ENCODE data around the gene GALNTL6.
A peak's percentile ranks its signal among the peaks of the same experiment; 100 is the strongest.
"Not testable (repeated sequence)": the region's sequence is repeated elsewhere in the genome, so short reads cannot be mapped to it uniquely, and the experiment has no call there.

Gene GALNTL6

DNA sequence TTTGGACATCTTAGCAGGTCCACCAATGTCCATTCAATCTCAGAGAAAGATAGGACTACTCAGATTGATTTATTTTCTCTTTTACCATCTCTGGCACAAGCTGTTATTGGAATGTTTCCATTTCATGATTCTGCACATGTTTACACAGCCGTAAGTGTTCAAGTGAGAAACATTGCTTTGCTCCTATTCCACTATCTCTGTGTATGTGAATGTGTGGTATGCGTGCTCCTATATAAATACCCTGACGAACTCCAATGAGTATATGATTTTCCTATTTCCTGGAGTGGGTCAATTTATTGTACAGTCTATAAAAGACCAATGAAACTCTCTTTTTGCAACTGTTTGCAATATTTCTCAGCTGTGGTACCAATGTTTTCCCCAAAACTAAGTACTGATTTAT is 1134.4 kb downstream of the GALNTL6 start:
- no peak for DNase-seq (ENCODE audit: low spot score)

DNA sequence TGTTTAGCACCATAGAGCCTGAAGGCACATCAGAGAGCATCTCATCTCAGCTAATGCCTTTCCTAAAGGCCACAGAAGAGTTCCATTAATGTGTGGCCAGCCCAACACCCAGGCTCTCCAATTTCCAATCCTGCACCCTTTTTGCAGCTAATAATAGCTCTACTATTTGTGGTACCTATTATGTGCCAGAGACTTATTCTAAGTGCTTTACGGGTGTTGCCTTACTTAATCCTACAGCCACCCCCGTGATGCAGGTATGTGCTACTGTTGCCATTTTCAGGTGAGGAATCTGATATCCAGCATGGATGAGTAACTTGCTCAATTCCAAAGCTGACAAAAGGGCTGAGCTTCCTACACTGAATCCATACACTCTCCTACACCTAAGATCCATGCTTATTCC is 1137.8 kb downstream of the GALNTL6 start:
- no peak for DNase-seq (ENCODE audit: low spot score)

DNA sequence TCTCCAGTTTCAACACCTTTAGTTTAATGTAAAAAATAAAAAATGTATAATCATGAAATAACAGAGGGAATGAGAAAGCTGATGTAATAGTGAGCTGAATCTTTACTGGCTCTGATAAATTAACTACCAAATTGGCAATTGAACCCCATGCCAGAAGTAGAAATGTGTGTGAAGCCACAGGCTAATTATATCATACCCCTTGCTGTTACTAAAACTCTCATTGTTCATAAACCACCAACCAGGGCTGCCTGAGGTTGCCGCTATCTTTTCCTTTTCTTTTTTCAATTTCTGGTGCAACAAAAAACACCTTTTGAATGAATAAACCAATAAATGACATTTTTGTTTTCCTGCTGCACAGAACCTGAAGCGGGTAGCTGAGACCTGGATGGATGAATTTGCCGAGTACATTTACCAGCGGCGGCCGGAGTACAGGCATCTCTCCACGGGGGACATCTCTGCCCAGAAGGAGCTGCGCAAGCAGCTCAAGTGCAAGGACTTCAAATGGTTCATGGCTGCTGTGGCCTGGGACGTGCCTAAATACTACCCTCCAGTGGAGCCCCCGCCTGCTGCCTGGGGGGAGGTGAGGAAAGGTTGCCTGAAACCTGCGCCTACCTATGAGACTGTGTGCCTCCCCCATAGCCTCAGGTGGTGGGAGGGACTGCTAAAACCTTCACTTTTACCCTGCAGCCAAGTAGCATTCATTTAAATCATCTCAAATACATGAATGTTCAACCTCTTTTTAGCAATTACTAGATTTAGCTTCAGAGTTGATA is 1138.7 kb downstream of the GALNTL6 start:
- DNase-seq (ENCODE audit: low spot score), result no peak

DNA sequence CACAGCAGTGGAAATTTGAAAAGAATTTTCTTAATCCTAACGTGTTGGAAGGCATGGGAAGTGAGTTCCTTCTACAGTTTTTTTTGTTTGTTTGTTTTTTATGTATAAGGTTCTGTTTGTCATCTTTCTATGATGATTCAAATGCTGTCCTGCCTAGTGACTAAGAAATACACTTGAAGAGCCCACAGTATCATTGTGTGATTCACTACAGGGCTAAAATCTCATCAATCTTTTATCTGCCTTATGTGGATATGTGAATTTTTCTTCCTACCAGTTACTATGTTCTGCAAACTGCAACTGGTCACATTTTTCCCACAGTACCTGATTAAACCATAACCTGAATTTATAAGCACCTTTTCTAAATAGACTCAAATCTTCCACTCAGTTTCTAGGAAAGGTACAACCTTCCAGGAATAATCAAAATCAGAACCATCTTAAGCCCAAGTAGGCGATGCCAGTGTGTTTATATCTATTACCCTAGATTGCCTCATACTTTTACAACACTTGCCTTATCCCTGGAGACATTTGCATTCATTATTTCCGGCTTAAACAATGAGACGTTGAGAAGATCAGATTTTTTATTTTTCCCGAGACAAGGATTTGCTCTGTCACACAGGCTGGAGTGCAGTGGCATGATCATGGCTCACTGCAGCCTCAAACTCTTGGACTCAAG is 1140.8 kb downstream of the GALNTL6 start:
- DNase-seq (ENCODE audit: low spot score), result no peak

DNA sequence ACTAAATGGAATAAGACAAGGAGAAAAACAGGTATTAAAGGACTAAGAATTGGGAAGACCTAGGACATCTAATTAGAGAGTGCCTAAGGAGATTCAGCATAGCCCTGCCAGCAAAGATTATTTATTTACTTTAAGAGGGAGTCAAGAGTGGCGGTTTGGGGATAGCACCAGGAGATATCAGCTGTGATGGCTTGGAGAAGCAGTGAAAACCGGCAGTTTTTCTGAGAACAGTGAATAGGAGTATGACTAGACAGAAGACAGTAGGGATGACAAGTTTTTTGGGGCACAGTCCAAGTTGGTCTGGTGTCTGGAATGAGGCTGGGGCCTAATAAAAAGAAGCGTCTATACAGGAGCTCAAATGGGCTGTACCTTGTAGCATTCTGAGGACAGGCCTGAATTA is 1143.1 kb downstream of the GALNTL6 start:
- DNase-seq (ENCODE audit: low spot score), result not testable (repeated sequence)

DNA sequence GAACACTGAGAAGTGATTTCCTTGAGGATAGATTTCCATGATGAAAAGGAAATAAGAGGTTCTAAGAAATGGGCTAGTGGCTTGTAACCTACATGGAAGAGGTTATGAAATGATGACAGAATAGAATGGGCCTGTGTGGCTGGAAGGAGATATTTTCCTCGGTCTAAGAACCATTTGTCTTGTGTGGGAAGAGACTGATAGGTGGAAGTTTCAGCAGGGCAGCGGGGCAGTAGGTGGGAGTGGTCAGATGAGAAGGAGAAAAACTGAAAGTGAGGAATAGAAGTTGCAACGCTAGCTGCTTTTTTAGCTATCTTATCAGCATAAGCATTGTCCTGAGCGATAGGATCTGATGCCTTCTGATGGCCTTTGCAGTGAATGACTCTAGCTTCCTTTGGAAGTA is 1144.0 kb downstream of the GALNTL6 start:
- no peak for DNase-seq (ENCODE audit: low spot score)

DNA sequence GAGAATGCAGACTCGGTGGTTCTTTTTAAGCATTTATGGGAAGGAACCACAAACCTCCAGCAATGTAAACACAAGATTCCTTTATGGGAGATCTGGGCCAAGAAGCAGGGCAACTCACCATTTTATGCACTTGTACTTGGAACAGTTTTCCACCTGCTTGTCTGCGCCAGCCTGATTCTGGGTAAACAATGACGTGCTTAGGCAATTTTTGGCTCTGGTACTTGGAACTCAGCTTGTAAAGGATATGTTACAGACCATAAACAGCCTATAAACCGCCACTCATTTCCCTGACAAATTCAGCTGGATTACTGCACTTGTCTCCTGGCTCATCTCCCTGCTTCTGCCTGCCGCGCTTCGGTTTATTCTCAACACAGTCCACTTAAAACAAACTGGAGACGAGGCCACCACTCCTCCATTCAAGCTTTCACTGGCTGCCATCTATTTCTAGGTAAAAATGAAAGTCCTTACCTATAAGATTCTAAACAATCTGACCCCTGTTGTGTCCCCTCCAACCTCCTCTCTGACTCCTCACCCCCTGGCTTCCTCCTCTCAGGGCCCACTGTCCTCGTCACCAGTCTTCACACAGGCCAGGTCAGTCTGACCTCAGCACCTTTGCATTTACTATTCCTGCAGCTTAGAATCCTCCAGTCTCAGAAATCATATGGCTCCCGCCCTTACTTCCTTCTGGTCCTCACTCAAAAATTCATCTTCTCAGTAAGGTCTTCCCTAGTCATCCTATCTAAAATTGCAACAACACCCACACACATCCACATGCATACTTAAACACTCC is 1149.6 kb downstream of the GALNTL6 start:
- DNase-seq (ENCODE audit: low spot score), result no peak

DNA sequence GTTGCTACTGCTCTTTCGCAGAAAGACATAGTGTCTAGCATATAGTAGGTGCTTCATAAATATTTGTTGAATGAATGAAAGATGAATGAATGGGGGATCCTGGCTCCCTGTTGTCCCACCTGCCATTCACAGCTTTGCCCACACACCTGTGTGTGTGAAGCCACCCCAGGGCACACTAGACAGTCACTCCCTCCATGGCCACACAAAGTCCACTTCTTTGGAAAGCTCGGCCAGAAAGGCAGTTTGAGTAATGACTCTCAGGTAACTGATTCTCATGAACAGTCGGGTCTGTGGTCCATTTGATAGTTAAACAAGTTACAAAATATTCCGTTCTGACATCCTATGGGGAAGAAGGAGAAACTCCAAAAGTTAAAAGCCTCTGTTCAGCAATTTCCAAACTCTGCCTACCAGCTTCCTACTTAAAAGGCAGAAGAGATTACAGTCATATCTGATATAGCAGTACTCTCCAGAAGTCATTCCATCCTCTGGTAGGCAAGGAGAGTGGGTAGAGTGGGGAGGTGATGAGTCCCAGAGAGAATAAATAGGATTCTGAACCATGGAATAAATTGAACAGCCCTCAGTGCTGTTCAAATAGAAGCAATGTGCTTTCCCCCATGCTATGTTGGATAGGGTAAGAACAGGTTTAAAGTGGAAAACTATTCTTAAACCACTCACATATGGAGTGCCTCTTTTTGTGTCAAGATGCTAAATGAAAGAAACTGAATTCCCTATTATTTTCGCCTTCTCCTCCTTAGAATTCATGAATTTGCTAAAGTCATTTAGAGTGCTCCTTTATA is 1150.5 kb downstream of the GALNTL6 start:
- no peak for DNase-seq (ENCODE audit: low spot score)

DNA sequence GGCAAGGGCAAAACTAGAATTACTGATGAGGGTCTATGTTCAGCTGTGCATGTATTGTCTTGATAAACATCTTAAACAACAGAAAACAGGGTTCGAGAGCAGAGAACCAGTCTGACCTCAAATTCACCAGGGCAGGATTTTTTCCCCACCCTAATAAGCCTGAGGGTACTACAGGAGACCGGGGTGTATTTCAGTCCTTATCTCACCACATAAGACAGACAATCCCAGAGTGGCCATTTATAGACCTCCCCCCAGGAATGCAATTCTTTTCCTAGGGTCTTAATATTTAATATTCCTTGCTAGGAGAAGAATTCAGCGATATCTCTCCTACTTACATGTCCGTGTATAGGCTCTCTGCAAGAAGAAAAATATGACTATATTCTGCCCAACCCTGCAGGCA is 1157.0 kb downstream of the GALNTL6 start:
- DNase-seq (ENCODE audit: low spot score), result not testable (repeated sequence)

DNA sequence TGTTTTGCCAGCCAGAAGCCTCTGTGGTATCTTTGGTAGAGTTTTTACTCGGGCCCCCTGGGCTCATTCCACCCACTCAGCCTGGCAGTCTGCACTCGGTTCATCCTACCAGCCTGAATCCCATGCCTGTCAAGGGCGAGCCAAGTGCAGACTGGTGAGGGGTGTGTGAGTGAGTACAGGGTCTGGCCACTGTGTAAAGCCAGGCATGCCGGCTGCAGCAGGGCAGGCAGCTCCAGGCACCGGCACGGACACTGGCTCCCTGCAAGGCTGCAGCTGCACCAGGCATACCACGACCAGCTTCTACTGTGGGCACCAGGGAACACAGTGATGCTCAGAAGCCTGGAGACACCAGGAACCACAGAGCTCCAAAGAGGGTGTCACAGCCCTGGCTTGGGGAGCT is 1161.4 kb downstream of the GALNTL6 start:
- no peak for DNase-seq (ENCODE audit: low spot score)

DNA sequence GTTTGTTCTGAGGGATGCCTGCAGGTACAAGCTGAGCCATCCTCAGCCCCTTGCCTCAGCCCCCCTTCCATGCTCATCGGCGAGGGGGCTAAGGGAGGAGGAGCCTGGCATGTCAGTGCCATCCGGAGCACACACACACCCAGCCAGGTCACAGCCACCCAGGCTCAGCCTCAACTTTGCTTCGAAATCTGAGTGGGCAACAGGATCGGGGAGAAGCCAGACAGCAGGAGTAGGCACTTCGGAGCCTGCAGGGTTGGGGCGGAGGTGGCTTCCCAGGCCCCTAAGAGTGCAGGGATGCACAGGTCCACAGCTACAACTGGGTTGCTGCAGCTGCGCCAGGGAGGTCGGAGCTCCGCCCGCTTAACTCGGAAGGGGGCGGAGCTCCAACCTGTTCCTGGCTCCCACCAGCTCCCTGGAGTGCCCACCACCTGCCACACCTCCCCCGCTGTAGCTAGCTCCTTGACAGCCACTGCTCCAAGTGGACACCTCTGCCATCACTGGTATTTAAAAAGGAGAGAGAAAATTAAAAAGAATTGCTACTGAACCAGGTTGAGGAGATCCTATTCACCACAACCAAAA is 1162.5 kb downstream of the GALNTL6 start:
- no peak for DNase-seq (ENCODE audit: low spot score)

DNA sequence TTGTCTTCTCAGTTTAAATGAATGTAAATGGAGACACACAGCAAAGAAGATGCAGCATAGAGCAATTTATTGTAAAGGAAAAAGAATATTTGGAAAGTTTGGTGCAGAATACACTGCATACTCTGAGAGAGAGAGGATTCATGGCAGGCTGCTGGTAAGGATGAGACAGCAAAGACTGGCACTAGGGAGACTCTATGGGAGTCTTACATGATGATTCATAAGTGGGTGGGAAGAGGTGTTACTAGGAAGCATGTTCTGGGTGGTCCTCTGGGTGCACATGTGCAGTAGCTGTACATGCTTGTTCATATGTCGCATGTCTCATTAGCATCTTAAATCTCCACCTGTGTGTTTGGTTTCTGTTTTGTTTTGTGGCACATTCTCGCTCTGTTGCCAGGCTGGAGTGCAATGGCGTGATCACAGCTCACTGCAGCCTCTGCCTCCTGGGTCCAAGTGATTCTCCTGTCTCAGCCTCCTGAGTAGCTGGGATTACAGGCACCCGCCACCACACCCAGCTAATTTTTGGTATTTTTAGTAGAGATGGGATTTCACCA is 1164.4 kb downstream of the GALNTL6 start:
- peak; percentile 33 for DNase-seq (ENCODE audit: low spot score)

DNA sequence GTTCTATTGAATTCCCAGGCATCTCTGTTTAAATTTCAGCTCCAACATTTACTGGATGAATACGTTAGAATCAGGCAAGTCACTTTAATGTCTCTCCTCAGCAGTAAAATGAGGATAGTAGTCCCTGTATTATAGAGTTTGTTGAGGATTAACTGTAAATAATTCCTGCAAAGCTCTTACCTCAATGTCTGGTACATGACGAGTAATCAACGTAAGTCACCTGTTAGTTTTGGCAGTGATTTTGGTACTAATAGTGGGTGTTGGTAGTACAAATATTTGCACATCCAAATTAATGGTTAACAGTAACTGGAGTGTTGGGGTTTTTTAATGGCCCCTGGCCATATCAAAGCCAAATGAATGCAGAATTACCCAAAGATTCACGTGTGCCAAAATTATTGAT is 1165.6 kb downstream of the GALNTL6 start:
- no peak for DNase-seq (ENCODE audit: low spot score)

DNA sequence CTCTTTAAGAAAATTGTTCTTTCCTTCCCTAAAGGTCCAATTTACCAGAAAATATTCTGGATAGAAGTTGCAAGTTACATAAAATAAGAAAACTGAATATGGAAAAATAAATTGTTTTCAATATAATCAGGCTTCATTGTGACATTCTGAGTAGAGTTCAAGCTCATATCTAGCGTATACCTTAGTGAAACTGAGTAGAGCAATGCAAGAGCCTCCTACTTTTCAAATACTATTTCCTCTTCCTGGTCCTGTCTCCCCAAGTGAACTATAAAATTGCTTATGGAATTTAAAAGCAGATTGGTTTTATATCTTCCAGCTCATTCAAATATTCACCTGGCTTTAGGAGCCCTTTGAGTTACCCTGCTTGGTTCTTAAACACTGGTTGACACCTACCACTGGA is 1166.1 kb downstream of the GALNTL6 start:
- DNase-seq (ENCODE audit: low spot score), result no peak

DNA sequence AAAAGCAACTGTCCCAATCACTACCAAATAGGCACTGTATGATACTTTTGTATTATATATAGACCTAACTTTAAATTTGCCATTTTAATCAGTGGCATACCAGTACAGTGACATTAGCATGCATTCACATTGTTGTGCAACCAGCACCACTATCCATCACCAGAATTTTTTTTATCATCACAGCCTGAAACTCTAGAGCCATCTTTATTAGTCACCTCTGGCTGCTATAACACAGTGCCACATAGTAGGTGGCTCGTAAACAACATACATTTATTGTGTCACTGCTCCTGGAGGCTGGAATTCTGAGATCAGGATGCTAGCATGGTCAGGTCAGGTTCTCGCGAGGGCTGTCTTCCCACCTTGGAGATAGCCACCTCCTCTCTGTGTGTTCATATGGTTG is 1167.0 kb downstream of the GALNTL6 start:
- DNase-seq (ENCODE audit: low spot score), result no peak

DNA sequence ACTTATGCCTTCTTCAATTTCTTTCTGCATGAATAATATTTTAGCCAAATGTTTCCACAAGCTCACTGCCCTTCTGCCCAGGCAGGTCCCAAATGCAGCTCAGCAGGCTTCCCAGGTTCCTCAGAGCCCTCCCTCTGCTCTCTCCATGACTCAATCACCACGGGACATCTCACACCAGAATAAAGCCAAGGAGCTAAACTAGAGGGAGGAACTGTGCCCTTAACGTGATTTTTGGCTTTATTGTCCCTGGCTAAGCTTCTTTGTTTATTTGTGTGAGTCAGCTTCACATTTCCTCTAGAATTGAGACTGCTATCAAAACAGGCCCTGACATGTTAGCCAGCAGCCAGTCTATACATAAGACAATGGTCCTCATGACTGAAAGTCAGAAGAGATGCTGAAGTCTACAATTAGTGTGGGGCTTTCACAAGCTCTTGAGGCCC is 1169.0 kb downstream of the GALNTL6 start:
- DNase-seq (ENCODE audit: low spot score), result peak; percentile 80

DNA sequence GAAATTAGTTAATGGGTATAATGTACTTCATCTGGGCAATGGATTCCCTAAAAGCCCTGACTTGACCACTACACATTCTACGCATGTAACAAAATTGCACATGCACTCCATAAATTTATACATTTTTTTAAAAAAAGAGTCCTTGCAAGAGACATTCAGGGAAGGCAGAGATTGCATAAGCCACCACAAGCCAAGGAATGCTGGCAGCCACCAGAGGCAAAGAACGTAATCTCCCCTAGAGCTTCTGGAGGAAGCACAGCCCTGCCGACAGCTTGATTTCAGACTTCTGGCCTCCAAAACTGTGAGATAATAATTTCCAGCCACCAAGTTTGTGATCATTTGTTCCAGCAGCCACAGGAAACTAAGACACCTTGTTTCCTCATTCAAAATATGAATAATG is 1169.8 kb downstream of the GALNTL6 start:
- no peak for DNase-seq (ENCODE audit: low spot score)

DNA sequence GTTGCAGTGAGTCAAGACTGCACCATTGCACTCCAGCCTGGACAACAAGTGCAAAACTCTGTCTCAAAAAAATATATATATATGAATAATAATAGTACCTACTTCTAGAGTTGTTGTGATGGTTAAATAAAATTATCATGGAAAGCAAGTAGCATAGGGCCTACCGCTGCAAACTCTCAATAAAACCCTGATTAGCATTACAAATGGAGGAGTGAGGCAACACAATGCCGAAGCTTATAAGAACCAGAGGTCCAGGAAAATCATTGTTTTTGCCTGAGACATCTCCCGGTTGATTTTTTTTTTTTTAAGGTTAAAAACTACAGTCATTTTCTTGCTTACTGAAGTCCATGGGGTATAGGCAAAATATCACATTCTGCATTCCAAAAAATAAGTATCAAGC is 1170.4 kb downstream of the GALNTL6 start:
- DNase-seq (ENCODE audit: low spot score), result no peak

DNA sequence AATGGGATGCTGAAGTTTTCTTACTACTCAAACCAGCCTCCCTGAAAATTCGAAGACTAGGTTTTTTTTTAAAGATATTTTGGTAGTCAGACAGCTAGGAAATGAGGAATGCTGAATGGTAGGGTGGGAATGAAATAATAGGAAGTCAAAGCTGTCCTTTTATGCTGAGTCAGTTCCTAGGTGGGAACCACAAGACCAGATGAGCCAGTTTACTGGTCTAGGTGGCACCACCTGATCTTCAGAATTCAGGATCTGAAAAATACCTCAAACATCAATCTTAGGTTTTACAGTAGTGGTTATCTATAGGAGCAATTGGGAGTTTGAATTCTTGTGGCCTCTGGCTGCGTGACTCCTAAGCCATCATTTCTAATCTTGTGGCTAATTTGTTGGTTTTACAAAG is 1172.3 kb downstream of the GALNTL6 start:
- DNase-seq (ENCODE audit: low spot score), result peak; percentile 50

DNA sequence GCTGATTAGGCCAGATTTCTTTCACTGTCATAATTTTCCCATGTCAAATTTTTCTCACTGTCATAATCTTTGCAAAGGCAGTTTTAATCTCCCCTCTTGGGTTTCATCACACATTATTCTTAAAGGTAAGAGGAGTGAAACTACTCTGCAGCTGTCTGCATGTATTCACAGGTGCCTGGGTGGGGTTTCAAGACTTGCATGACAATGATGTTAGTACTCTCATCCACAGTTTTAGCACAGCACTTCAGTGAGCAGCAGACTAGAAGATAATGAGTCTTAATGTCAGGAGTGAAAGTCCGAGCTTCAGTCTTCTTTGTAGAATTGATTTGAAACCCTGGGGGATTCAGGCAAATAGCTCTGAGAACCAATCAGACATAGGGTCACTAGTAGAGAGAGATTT is 1172.9 kb downstream of the GALNTL6 start:
- DNase-seq (ENCODE audit: low spot score), result no peak
